Progenitor cell of endocrine pancreas (in vitro differentiated cells): ENCODE data around the gene PCBP3. TPM values are rescaled to one million over a fixed set of nuclear protein-coding genes. Genes with fewer than 3 reads are reported as not detected.

Experiments used
- DNase-seq: peaks from one replicate; pipeline ENCODE4 v3.0.0; 2021; ENCODE audit warnings: low spot score; ENCODE audit not compliant: unreplicated experiment
- H3K27ac Mint-ChIP-seq: 2 replicates; pipeline ENCODE4 v1.8.0; 2021; ENCODE audit warnings: mild to moderate bottlenecking, moderate library complexity, mixed read lengths
- H3K27me3 Mint-ChIP-seq: 2 replicates; pipeline ENCODE4 v1.8.0; 2021; ENCODE audit warnings: mixed read lengths
- H3K36me3 Mint-ChIP-seq: 2 replicates; pipeline ENCODE4 v1.8.0; 2022; ENCODE audit warnings: mixed read lengths; ENCODE audit not compliant: insufficient read depth
- H3K4me1 Mint-ChIP-seq: 2 replicates; pipeline ENCODE4 v1.8.0; 2021; ENCODE audit warnings: low read depth, mixed read lengths
- H3K4me3 Mint-ChIP-seq: 2 replicates; pipeline ENCODE4 v1.8.0; 2021; ENCODE audit warnings: low read depth, mild to moderate bottlenecking, moderate library complexity, mixed read lengths
- H3K9me3 Mint-ChIP-seq: 2 replicates; pipeline ENCODE4 v1.8.0; 2021; ENCODE audit warnings: low read depth, mixed read lengths
- long read RNA-seq: library from polyadenylated mRNA; unstranded; transcript quantifications from one replicate; pipeline ENCODE4 v2.0.0, GENCODE V29; 2020
- total RNA-seq: library from RNA; stranded (reverse); gene quantifications from 2 replicates; pipeline ENCODE4 v1.2.1, GENCODE V29; 2021
- TF ChIP-seq, protein P1 (sequence below): fragments of 200-600 bp; sonication (generic); IDR thresholded peaks from one replicate; pipeline ENCODE4 v1.5.0; 2021; ENCODE audit warnings: antibody characterized with exemption, mild to moderate bottlenecking; ENCODE audit not compliant: unreplicated experiment

Gene PCBP3
- total RNA-seq, result 3.7 and 4.3 TPM in 2 replicates
- long read RNA-seq, partial matches to known transcripts, result 0 of 2 reads
- long read RNA-seq, other reads (novel, unspliced or antisense), result 1 of 2 reads

- DNase-seq, result peak; percentile 91
- Mint-ChIP-seq H3K27ac (peak within 1 kb of the TSS; percentile 49), H3K9me3 (no peaks in the 10 kb centered on the region), H3K27me3 (peaks cover 67% of the 10 kb centered on the region), H3K36me3 (no peaks in the 10 kb centered on the region), H3K4me1 (no peaks in the 10 kb centered on the region), H3K4me3 (peak within 1 kb of the TSS; percentile 74)
- TF ChIP-seq, protein P1, sequence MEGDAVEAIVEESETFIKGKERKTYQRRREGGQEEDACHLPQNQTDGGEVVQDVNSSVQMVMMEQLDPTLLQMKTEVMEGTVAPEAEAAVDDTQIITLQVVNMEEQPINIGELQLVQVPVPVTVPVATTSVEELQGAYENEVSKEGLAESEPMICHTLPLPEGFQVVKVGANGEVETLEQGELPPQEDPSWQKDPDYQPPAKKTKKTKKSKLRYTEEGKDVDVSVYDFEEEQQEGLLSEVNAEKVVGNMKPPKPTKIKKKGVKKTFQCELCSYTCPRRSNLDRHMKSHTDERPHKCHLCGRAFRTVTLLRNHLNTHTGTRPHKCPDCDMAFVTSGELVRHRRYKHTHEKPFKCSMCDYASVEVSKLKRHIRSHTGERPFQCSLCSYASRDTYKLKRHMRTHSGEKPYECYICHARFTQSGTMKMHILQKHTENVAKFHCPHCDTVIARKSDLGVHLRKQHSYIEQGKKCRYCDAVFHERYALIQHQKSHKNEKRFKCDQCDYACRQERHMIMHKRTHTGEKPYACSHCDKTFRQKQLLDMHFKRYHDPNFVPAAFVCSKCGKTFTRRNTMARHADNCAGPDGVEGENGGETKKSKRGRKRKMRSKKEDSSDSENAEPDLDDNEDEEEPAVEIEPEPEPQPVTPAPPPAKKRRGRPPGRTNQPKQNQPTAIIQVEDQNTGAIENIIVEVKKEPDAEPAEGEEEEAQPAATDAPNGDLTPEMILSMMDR, result no peak
These were observed at the start of gene PCBP3 for GRCh38 chr21:45643021-45643980. Gene PCBP3 (plus strand): TSS chr21:45643725. CDS start chr21:45850086, 206,361 bp downstream.

- no peak for DNase-seq
- no peak overlapping the region for H3K27ac Mint-ChIP-seq
- no peaks in the 10 kb centered on the region for H3K36me3 Mint-ChIP-seq
- H3K27me3 Mint-ChIP-seq, result peaks cover 39% of the 10 kb centered on the region
- no peaks in the 10 kb centered on the region for H3K4me1 Mint-ChIP-seq
- no peak overlapping the region for H3K4me3 Mint-ChIP-seq
- no peaks in the 10 kb centered on the region for H3K9me3 Mint-ChIP-seq
- TF ChIP-seq, protein P1, result no peak
These were observed 48.6 kb upstream of the PCBP3 start for GRCh38 chr21:45594721-45595489.

- Mint-ChIP-seq H3K9me3 (no peaks in the 10 kb centered on the region), H3K27me3 (peaks cover 47% of the 10 kb centered on the region), H3K36me3 (no peaks in the 10 kb centered on the region), H3K27ac (no peak overlapping the region), H3K4me1 (no peaks in the 10 kb centered on the region), H3K4me3 (no peak overlapping the region)
- no peak for DNase-seq
- TF ChIP-seq, protein P1, result no peak
These were observed 47.8 kb upstream of the PCBP3 start for GRCh38 chr21:45595574-45596295.

GRCh38 chr21:45596704-45597318 is 46.7 kb upstream of the PCBP3 start:
- H3K4me3 Mint-ChIP-seq, result no peak overlapping the region
- no peaks in the 10 kb centered on the region for H3K9me3 Mint-ChIP-seq
- TF ChIP-seq, protein P1, result peak; percentile 90
- no peaks in the 10 kb centered on the region for H3K4me1 Mint-ChIP-seq
- peaks cover 51% of the 10 kb centered on the region for H3K27me3 Mint-ChIP-seq
- no peaks in the 10 kb centered on the region for H3K36me3 Mint-ChIP-seq
- DNase-seq, result peak; percentile 75
- H3K27ac Mint-ChIP-seq, result no peak overlapping the region
